Measurements from ENCODE around the gene CIC.

GRCh38 chr19:42239544-42240220 lies 29.4 kb upstream of the CIC start:
- no peak for TF ChIP-seq EZH2 (IDR thresholded peaks at IDR 0.05)
- TF ChIP-seq POLR2AphosphoS5 (IDR thresholded peaks at IDR 0.05; ENCODE audit: borderline replicate concordance, low read depth, low read length), result no peak
